Body of pancreas (tissue), 4 donors: ENCODE results near the gene GCH1. TPM values are rescaled to one million over a fixed set of nuclear protein-coding genes. Genes with fewer than 3 reads are reported as not detected.

ENCODE experiments used
- ATAC-seq: fragments of 150-250 bp; one replicate; pipeline ENCODE4 v1.9.1; 2016
- DNase-seq, 4 donors: peaks; one replicate each; pipeline ENCODE4 v3.0.0-alpha.2; 2019
- H3K27ac ChIP-seq, 4 donors: fragments of 200-600 bp; sonication (generic); 1 replicate in 3 of 4; 2 replicates in 1 of 4; pipeline versions ENCODE4 v1.5.1 to v1.6.1; 2016 to 2019; ENCODE audit warnings: mild to moderate bottlenecking in 1 of 4, mixed read lengths in 1 of 4, moderate library complexity in 1 of 4
- H3K27me3 ChIP-seq, 2 donors: fragments of 200-600 bp; sonication (generic); one replicate each; pipeline ENCODE4 v1.6.0; 2016; ENCODE audit warnings: mild to moderate bottlenecking in 1 of 2
- H3K36me3 ChIP-seq, 2 donors: fragments of 200-600 bp; sonication (generic); replicated peaks in 1 of 2; 2 replicates each; pipeline ENCODE4 v1.5.1; 2016; ENCODE audit warnings: low read depth in 2 of 2; ENCODE audit not compliant: insufficient read depth in 1 of 2
- H3K4me1 ChIP-seq: fragments of 200-600 bp; sonication (generic); one replicate; pipeline ENCODE4 v1.6.0; 2016
- H3K4me3 ChIP-seq, 2 donors: fragments of 200-600 bp; sonication (generic); 1 replicate in 1 of 2; 2 replicates in 1 of 2; pipeline ENCODE4 v1.5.1; 2016 to 2019
- H3K9me3 ChIP-seq, 3 donors: fragments of 200-600 bp; sonication (generic); 1 replicate in 2 of 3; 2 replicates in 1 of 3; pipeline ENCODE4 v1.5.1; 2016
- CTCF ChIP-seq, 7 experiments: fragments of 450-650 bp in 4 of 7; fragments of 200-600 bp in 3 of 7; sonication (generic) in 3 of 7; IDR thresholded peaks; one replicate each; pipeline ENCODE4 v1.5.1; 2016 to 2019; ENCODE audit warnings: antibody characterized with exemption in 7 of 7
- POLR2A ChIP-seq, 3 donors: fragments of 450-650 bp; IDR thresholded peaks; one replicate each; pipeline ENCODE4 v1.6.1; 2016; ENCODE audit warnings: antibody characterized with exemption in 3 of 3, mild to moderate bottlenecking in 2 of 3
- WGBS, 2 donors: methylation state at CpG; one replicate each; pipeline ENCODE4 v1.1.5; 2017; 5-methylcytosine and 5-hydroxymethylcytosine counted together
- intact Hi-C: fragments of 100-400 bp; cut with DNase I; formaldehyde crosslinking; loops from one replicate; pipeline ENCODE4 v1.15.1; 2023
- total RNA-seq, 2 donors: library from RNA; depleted of rRNA; stranded (reverse); fragments of >200 nt; gene quantifications; one replicate each; pipeline ENCODE4 v1.1.0, GENCODE V29; 2016

Gene GCH1
- total RNA-seq, 2 donors from 2014 or later = 6.0 to 11.9 TPM

GRCh38 chr14:54823757-54824549 lies 78.7 kb downstream of the GCH1 start:
- no peak overlapping the region for H3K4me3 ChIP-seq
- WGBS, 2 donors = 92 to 98% methylated on average over 2 of the region's 2 CpGs
- intact Hi-C loops = no loop called here
- no peak overlapping the region for H3K27ac ChIP-seq
- TF ChIP-seq POLR2A (IDR thresholded peaks at IDR 0.05) = no peak
- no peak for TF ChIP-seq CTCF (IDR thresholded peaks at IDR 0.05)
- no peaks in the 10 kb centered on the region for H3K36me3 ChIP-seq
- DNase-seq = no peak
- peaks cover 0 to 7% (median 0%) of the 10 kb centered on the region in 3 donors for H3K9me3 ChIP-seq
- H3K27me3 ChIP-seq = no peaks in the 10 kb centered on the region
- no peak for ATAC-seq
- H3K4me1 ChIP-seq = no peaks in the 10 kb centered on the region

- Histone ChIP-seq H3K27ac (no peak overlapping the region), H3K9me3 (peaks cover 0 to 7% (median 0%) of the 10 kb centered on the region in 3 donors), H3K36me3 (no peaks in the 10 kb centered on the region), H3K4me3 (no peak overlapping the region), H3K27me3 (no peaks in the 10 kb centered on the region), H3K4me1 (no peaks in the 10 kb centered on the region)
- DNase-seq (no peak), ATAC-seq (no peak)
- TF ChIP-seq CTCF (IDR thresholded peaks at IDR 0.05) (no peak), POLR2A (IDR thresholded peaks at IDR 0.05) (no peak)
- intact Hi-C loops = no loop called here
Measured at GRCh38 chr14:54822685-54823084, 79.9 kb downstream of the GCH1 start.

GRCh38 chr14:54818201-54819133 lies 84.2 kb downstream of the GCH1 start:
- TF ChIP-seq POLR2A (IDR thresholded peaks at IDR 0.05) = no peak
- TF ChIP-seq CTCF (IDR thresholded peaks at IDR 0.05) = no peak
- peak; percentile 52 for ATAC-seq
- no peak overlapping the region for H3K4me3 ChIP-seq
- intact Hi-C loops = no loop called here
- H3K4me1 ChIP-seq = no peaks in the 10 kb centered on the region
- no peaks in the 10 kb centered on the region for H3K27me3 ChIP-seq
- peaks cover 0 to 7% (median 0%) of the 10 kb centered on the region in 3 donors for H3K9me3 ChIP-seq
- 32 to 35% methylated on average over 14 of the region's 14 CpGs for WGBS, 2 donors
- H3K27ac ChIP-seq = no peak overlapping the region
- no peaks in the 10 kb centered on the region for H3K36me3 ChIP-seq
- peak in 3 of 4 donors; percentile 35 to 54 (median 42) for DNase-seq

- WGBS, 2 donors = 94 to 98% methylated on average over 5 of the region's 5 CpGs
Measured at GRCh38 chr14:54817506-54817905, 85.1 kb downstream of the GCH1 start.

More at GRCh38 chr14:54817506-54817905, 85.1 kb downstream of the GCH1 start:
- Histone ChIP-seq H3K27me3 (no peaks in the 10 kb centered on the region), H3K36me3 (no peaks in the 10 kb centered on the region), H3K27ac (no peak overlapping the region), H3K4me3 (no peak overlapping the region), H3K9me3 (no peaks in the 10 kb centered on the region), H3K4me1 (no peaks in the 10 kb centered on the region)
- DNase-seq = no peak
- ATAC-seq = no peak
- intact Hi-C loops = no loop called here
- TF ChIP-seq POLR2A (IDR thresholded peaks at IDR 0.05) = no peak
- TF ChIP-seq CTCF (IDR thresholded peaks at IDR 0.05) = no peak
